ENCODE results near the gene LIMK2.
"Not testable (repeated sequence)": the region's sequence is repeated elsewhere in the genome, so short reads cannot be mapped to it uniquely, and the experiment has no call there.

Gene LIMK2

DNA sequence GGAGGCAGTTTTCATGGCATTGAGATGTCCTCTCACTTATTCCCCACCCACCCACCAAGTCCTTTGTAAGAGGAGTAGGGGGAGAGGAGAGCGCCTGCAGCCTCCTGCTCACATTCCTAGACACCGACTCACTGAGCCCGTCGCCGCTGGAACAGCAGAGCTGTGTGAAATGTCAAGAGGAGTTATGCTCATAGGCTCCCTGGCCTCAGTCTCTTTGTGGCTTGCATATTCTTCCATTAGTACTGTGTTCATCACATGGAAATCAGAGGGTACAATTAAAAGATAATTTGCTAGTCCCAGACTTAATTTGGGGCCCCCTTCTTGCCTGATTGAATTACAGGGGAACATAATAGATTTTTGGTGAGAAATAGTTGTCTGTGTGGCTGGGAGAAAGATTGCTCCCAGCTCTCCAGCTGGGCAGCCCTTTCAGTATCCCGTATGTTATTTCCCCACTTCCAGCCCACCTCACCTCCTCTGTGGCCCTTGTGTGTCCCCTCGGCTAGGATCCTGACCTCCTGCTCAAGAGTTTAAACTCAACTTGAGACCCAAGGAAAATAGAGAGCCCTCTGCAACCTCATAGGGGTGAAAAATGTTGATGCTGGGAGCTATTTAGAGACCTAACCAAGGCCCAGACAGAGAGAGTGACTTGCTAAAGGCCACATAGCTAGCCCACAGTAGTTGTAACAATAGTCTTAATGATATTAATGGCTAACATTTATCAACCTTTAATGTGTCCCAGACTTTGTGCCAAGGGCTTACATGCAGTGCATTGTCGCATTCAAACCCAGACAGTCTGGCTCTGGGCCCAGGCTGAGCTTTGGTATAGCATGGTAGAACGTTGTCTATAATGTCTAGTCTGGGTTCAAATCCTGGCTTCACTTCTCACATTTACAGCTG lies 32.2 kb downstream of the LIMK2 start:
- DNase-seq (ENCODE audit: low read depth): peak; percentile 37

DNA sequence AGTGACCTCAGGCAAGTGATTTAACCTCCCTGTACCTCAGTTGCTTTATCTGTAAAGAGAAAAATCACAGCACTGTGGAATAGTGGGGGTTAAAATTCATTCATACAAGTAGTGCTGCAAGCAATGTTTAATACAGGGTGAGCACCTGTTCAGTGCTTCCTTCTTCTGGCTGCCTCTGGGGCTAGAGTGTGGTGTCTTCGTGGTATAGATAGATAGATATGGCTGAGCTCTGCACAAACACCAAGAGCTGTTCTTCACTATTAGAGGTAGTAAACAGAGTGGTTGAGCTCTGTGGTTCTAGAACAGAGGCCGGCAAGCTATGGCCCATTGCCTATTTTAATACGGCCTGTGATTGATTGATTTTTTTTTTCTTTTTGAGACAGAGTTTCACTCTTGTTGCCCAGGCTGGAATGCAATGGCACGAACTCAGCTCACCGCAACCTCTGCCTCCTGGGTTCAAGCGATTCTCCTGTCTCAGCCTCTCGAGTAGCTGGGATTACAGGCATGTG lies 32.9 kb downstream of the LIMK2 start:
- DNase-seq (ENCODE audit: low read depth): no peak

DNA sequence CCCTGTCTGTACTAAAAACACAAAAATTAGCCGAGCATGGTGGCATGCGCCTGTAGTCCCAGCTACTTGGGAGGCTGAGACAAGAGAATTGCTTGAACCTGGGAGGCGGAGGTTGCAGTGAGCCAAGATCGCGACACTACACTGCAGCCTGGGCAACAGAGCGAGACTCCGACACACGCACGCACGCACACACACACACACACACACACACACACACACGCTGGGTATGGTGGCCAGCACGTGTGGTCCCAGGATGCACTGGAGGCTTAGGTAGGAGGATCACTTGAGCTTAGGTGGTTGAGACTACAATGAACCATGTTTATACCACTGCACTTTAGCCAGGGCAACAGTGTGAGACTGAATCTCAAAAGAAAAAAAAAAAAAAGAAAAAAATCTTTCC lies 33.9 kb downstream of the LIMK2 start:
- not testable (repeated sequence) for DNase-seq (ENCODE audit: low read depth)

DNA sequence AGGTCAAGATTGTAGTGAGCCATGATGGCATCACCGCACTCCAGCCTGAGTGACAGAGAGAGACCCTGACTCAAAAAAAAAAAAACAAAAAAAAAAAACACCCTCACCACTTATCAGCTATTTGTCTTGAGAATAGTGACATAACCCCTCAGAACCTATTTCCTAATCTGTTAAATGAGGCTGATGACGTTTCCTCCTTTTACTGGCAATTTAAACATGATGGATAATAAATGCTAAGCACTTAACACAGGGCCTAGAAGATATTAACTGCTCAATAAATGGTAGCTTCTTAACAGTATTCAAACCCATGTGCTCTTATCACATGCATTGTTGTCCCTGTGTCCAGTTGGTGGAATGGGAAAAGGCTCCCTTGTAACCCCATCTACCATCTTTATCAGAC lies 34.6 kb downstream of the LIMK2 start:
- DNase-seq (ENCODE audit: low read depth): no peak

DNA sequence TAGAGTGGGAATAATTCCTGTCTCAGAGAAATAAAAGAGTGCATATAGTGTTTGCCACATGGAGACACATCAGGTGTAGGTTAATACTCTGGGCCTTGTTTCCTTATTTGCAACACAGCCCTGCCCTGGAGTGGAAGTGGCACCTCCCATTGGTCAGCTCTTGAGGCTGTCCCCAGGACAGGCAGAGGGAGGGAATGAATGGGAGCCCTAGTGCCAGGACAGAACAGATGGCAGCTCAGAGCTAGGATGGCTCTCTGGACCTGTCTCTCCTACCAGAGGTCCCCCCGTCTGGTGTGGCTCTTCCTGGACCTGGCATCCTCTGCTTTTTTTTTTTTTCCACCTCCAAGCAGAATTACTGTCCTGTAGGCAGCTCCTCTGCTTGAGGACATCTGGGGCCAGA lies 35.6 kb downstream of the LIMK2 start:
- DNase-seq (ENCODE audit: low read depth): no peak

DNA sequence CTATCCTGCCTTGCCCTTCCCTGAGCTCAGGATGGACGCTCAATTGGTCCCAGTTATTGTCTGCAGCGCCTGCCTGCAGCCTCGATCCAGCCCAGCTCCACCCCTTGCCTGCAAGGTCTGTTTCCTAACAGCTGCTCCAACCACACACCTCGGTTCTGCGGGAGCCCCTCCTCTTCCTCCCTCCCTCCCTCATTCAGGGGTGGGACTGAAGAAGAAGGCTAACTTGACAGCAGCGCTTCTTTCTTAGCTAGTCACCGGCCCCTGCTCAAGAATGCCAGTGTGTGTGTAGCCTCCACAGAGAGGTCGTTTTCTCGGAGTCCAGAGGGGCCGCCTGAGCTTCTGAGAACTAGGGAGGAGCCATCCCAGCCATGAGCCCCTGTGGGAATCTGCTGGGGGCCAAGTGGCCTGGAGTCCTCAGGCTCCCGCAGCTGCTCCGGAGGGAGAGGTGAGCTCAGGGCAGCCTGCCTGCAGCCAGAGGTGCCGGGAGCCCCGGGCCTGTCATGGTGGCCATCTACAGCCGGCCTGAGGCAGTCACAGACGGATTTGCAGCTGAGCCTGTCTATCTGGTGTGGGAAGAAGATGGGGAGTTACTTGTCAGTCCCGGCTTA lies 36.1 kb downstream of the LIMK2 start:
- DNase-seq (ENCODE audit: low read depth): peak; percentile 83

DNA sequence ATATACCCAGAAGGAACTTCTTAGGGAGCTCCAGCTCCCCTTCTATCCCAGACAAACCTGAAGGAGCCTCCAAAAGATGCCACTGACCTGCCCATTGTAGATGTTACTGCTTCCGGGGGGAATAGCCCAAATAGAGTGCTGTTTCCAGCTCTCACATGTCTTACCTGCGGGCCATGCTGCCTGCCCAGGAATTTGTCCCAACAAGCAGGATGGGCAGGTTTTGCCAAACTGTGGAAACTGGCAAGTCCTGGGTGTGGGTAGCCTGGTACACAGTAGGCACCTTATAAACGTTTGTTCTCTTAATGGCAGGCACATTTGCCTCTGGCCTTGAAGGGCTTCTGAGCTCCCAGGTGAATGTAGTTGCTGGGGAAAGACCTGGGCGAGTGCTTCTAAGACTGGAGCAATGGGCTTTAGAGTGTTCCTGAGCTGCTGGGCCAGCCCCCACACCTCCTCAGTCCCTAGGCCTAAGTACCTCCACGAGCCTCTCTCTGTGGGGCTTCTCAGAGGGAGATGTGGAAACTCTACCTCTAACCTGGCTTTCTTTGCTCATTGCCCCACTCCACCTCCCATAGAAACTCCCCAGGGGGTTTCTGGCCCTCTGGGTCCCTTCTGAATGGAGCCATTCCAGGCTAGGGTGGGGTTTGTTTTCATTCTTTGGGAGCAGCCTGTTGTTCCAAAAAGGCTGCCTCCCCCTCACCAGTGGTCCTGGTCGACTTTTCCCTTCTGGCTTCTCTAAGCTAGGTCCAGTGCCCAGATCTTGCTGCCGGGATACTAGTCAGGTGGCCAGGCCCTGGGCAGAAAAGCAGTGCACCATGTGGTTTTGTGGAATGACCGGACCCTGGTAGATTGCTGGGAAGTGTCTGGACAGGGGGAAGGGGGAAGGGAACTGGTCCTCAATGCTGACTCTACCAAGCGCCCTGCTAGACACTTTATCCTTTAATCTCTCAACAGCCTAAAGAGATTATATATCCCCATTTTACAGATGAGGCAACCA lies 37.2 kb downstream of the LIMK2 start:
- no peak for DNase-seq (ENCODE audit: low read depth)

DNA sequence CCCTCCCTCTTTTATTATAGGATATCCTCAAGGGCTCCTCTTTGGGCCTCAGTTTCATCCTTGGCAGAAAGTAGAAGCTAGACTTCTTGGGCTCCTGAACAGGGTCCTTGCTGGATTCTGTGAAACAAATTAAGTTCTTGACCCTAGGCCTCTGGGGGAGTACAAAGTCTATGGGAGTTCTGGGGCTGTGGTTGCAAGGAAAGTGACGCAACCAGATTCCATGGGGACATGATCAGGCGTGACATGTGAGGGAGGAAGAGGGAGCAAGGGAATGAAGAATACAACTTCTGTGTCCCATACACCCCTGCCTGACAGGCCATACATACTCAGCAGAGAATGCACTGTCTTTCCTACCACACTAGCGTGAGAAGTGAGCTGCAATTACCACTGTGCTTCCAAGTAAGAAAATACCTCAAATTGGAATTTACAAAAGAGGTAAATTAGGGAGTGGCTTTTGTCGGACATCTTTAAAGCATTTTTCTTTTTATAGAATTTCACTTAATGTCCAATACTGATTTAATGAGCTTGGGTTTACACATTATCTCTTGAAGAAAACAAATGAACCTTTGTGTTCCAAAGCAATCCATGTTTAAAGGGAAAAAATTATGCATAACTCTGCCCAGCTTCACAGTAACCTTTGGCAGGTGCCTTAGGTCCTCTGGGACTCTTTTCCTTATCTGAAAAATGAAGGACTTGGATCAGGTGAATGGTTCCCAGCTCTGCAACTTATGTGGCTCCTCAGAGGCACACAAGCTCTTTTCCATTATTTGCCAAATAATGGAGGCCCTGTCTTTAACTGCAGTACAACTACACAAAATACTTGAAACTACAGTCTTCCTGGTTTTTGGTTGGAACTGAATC lies 38.9 kb downstream of the LIMK2 start:
- no peak for DNase-seq (ENCODE audit: low read depth)

DNA sequence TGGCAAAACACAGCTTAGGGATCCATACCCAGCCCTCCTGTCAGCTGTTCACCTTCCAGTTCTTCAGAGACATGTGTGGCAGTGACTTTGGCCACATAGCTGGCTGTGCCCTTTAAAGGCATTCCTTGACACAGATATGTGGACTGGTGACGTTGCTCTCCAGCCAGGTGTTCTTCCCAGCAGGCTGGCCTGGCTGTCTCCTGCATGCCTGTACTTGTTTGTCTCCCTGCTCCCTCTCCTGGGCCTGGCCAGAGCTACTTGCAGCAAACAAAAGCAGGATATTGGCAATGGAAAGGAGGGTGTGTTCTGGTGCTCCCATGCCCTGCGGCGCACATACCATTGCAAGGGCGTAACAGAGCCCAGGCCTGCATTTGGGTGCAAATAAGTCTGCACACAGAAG lies 41.9 kb downstream of the LIMK2 start:
- DNase-seq (ENCODE audit: low read depth): no peak

DNA sequence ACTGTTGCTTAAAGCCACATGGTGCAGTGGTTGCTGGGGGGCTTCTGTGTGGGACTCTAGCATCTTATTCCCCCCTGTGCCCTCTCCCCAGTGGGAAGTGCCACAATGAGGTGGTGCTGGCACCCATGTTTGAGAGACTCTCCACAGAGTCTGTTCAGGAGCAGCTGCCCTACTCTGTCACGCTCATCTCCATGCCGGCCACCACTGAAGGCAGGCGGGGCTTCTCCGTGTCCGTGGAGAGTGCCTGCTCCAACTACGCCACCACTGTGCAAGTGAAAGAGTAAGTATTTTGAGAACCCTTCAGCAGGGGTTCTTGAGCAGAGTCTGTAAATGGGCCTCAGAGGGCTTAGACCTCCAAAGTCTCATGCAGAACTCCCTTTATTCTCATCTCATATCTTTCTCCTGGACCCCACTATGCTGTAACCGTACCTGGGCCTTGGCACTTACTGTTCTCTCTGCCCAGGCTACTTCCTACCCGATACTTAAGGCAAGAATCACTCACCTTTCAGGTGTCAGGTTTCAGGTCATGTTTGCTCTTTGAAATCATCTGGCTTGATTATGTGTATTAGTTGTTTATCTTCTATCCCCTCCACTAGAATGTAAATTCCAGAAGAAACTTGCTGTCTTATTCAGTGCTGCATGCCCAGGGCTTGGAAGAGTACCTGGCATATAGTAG lies 47.8 kb downstream of the LIMK2 start:
- DNase-seq (ENCODE audit: low read depth): no peak

DNA sequence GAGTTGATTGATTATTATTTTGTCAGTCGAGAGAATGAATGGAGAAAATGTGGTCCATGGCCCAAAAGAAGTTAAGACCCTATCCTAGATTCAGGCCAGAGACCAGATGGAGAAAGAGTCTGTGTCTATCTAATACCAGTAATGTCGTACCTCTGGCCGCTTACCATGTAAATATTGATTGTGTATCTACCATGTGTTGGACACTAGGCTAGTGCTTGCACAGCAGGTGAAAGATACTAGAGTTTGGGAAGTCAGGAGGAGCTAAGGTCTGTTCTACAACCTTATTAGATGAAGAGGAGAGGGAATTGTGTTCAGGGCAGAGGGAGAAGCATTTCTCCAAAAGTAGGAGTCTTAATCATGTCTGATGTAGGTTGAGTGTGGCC lies 48.4 kb downstream of the LIMK2 start:
- DNase-seq (ENCODE audit: low read depth): no peak

DNA sequence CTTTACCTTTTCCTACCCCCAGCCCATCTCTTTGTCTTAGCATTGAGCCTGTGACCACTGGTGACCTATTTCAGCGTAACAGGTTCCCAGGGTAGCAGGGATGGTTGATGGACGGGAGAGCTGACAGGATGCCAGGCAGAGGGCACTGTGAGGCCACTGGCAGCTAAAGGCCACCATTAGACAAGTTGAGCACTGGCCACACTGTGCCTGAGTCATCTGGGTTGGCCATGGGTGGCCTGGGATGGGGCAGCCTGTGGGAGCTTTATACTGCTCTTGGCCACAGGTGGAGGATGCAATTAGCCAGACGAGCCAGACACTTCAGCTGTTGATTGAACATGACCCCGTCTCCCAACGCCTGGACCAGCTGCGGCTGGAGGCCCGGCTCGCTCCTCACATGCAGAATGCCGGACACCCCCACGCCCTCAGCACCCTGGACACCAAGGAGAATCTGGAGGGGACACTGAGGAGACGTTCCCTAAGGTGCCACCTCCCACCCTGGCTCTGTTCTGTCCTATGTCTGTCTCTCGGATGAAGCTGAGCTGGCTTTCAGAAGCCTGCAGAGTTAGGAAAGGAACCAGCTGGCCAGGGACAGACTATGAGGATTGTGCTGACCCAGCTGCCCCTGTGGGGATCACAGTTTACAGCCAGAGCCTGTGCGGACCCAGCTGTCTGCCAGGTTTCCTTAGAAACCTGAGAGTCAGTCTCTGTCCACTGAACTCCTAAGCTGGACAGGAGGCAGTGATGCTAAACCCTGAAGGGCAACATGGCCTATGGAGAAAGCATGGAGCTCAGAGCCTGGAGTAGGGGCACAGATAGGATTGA lies 50.4 kb downstream of the LIMK2 start:
- DNase-seq (ENCODE audit: low read depth): no peak

DNA sequence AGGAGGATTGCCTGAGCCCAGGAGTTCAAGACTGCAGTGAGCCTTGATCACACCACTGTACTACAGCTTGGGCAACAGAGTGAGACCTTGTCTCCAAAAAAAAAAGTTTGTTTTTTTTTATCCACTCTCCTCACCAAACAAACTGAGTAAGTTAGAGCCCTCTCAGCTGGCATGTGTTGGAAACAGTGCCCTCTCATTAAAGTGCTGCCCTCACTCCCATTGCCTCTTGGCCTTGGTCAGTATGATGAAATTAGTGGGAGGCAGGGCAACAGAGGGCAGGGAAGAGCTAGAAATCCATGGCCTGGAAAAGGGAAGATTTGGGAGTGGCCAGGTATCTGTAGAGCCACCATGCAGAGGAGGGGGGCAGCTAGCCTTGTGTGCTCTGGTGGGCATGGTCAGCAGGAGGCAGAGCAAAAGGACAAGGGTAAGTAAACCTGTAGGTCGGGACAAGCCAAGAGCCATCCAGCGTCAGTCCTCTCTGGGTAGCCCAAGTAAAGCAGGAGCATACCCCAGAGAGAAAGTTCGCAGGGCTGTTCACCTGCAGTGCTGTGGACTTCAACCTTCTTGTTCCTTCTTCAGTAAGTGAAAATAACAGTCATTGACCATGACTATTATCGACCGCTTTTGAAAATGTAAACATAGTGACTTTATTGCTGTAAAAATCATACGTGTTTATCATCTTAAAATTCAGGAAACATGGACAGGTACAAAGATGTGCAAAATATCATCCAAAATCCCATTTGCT lies 52.0 kb downstream of the LIMK2 start:
- DNase-seq (ENCODE audit: low read depth): no peak

DNA sequence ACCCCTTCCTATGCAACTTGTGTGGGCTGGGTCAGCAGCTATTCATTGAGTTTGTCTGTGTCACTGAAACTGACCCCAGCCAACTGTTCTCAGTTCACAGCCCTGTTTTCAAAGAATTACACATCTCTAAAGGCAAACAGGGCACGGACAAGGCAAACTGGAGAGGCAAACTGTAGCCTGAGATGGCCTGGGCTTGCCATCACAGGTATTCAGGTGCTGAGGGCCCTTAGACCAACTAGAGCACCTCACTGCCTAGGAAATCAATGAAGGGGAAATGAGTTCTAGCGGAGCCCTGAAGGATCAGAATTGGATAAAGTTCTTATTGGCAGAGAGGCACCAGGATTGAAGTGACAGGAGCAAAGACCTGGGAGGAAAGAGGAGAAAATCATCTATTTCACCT lies 56.2 kb downstream of the LIMK2 start:
- no peak for DNase-seq (ENCODE audit: low read depth)

DNA sequence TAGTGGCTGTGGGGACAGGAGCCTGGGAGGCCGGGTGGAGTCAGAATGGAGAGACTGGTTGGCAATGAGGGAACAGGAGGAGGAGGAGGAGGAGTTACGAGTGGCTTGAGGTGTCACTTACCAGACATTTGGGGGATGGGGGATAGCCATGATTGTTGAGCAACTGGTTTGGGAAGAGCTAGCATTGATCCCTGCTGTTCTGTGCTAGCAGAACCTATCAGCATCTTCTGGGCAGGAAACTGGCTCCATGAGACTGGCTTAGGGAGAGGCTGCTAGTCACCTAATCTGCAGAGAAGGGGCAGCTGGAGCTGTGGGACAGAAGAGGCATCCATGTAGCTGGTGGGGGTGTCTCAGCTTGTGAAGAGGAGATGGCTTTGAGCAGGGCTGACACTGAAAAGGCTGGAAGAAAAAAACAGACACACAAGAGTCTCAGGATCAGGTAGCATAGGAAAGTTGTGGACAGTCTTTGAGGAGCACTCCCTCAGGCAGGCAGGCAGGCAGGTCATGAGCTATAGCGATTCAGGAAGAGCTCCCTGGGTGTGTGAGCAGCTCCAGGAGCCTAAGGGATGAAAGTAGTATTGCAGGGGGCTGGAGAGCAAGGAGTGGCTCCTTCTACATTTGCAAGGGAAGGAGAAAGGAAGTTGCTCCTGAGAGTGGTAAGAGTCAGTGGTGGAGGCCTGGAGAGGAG lies 57.9 kb downstream of the LIMK2 start:
- DNase-seq (ENCODE audit: low read depth): no peak

DNA sequence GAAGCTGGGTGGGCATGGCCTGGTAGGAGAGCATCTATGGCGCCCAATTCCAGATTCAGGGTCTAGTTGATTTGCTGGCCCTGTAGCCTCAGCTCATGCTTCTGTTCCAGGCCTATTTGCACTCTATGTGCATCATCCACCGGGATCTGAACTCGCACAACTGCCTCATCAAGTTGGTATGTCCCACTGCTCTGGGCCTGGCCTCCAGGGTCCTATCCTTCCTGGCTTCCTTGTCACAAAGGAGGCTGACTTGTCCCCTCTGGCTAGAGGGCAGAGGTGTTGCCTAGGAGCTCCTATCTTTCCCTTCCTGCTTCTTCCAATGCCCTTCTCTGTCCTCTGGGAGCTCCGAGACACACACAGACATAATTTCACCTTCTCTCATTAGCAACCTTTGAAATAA lies 58.9 kb downstream of the LIMK2 start:
- DNase-seq (ENCODE audit: low read depth): no peak

DNA sequence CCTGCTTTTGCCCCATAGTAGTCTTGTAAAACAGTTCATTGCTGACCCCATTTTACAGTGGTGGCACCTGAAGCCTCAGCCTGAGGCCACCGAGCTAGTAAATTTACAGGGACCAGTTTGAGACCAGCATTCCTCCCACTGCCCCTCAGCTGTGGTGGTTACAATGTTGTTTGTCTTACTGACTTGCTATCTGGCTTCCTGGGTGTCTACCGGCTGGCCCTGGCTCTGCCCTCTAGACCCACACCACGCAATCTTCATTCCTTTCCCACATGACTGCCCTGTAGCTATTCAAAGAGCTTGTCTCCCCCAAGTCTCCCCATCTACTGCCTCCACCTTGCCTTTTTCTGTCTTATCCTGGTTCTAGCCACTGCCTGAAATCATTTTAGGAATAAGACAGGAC lies 59.4 kb downstream of the LIMK2 start:
- DNase-seq (ENCODE audit: low read depth): no peak
